GM18517 (cell line): ENCODE measurements around the gene SLC6A7.
"Not testable (repeated sequence)": the region's sequence is repeated elsewhere in the genome, so short reads cannot be mapped to it uniquely, and the experiment has no call there.

ENCODE experiments used
- ATAC-seq: cut with Tn5 transposase; IDR thresholded peaks from one replicate; pipeline ENCODE4 v1.9.1; 2021; ENCODE audit warnings: mild to moderate bottlenecking, moderate library complexity; ENCODE audit not compliant: unreplicated experiment

Gene SLC6A7

GRCh38 chr5:150239099-150239793 lies 49.4 kb downstream of the SLC6A7 start:
- no peak for ATAC-seq

GRCh38 chr5:150239794-150240122 lies 49.9 kb downstream of the SLC6A7 start:
- ATAC-seq = no peak

GRCh38 chr5:150241298-150242160 lies 51.7 kb downstream of the SLC6A7 start:
- no peak for ATAC-seq

- ATAC-seq = no peak
These were observed 52.5 kb downstream of the SLC6A7 start for GRCh38 chr5:150242251-150242894.

- ATAC-seq = no peak
These were observed 53.7 kb downstream of the SLC6A7 start for GRCh38 chr5:150243590-150243989.

- no peak for ATAC-seq
These were observed 54.3 kb downstream of the SLC6A7 start for GRCh38 chr5:150244209-150244608.

GRCh38 chr5:150245111-150245789 lies 55.4 kb downstream of the SLC6A7 start:
- ATAC-seq = no peak

- no peak for ATAC-seq
These were observed 55.9 kb downstream of the SLC6A7 start for GRCh38 chr5:150245808-150246207.

GRCh38 chr5:150246429-150246828 lies 56.6 kb downstream of the SLC6A7 start:
- no peak for ATAC-seq

GRCh38 chr5:150246835-150247234 lies 57.0 kb downstream of the SLC6A7 start:
- ATAC-seq = no peak

- no peak for ATAC-seq
These were observed 57.9 kb downstream of the SLC6A7 start for GRCh38 chr5:150247726-150248125.

GRCh38 chr5:150248493-150248892 lies 58.6 kb downstream of the SLC6A7 start:
- ATAC-seq = not testable (repeated sequence)

- no peak for ATAC-seq
These were observed 59.1 kb downstream of the SLC6A7 start for GRCh38 chr5:150248946-150249345.

- ATAC-seq = no peak
These were observed 59.9 kb downstream of the SLC6A7 start for GRCh38 chr5:150249744-150250143.

- no peak for ATAC-seq
These were observed 61.6 kb downstream of the SLC6A7 start for GRCh38 chr5:150251504-150251903.

- ATAC-seq = no peak
These were observed 62.6 kb downstream of the SLC6A7 start for GRCh38 chr5:150252489-150252888.

GRCh38 chr5:150253416-150254208 lies 63.8 kb downstream of the SLC6A7 start:
- ATAC-seq = no peak

- no peak for ATAC-seq
These were observed 64.5 kb downstream of the SLC6A7 start for GRCh38 chr5:150254363-150254762.

- no peak for ATAC-seq
These were observed 64.9 kb downstream of the SLC6A7 start for GRCh38 chr5:150254774-150255173.

- ATAC-seq = no peak
These were observed 66.0 kb downstream of the SLC6A7 start for GRCh38 chr5:150255659-150256409.
